Activated CD8-positive, alpha-beta memory T cell treated with anti-CD3 and anti-CD28 coated beads, Interleukin-2, amount 50 U/mL, for 24 hours (primary cell): ENCODE measurements around the gene HLX.

Source experiments
- DNase-seq: peaks from one replicate; pipeline ENCODE4 v3.0.0-alpha.2; 2020; ENCODE audit errors: extremely low read depth

Gene HLX

GRCh38 chr1:220896092-220896491 is 16.8 kb downstream of the HLX start:
- DNase-seq, result no peak

- no peak for DNase-seq
These were observed 21.6 kb downstream of the HLX start for GRCh38 chr1:220900842-220901241.

- no peak for DNase-seq
These were observed 22.6 kb downstream of the HLX start for GRCh38 chr1:220901881-220902280.

- no peak for DNase-seq
These were observed 23.7 kb downstream of the HLX start for GRCh38 chr1:220902916-220903315.

- no peak for DNase-seq
These were observed 25.6 kb downstream of the HLX start for GRCh38 chr1:220904876-220905275.

- DNase-seq, result no peak
These were observed 26.7 kb downstream of the HLX start for GRCh38 chr1:220905650-220906560.

GRCh38 chr1:220906561-220907334 is 27.5 kb downstream of the HLX start:
- no peak for DNase-seq

- DNase-seq, result no peak
These were observed 29.5 kb downstream of the HLX start for GRCh38 chr1:220908757-220909156.

- DNase-seq, result no peak
These were observed 30.8 kb downstream of the HLX start for GRCh38 chr1:220910021-220910420.

- DNase-seq, result no peak
These were observed 35.3 kb downstream of the HLX start for GRCh38 chr1:220914283-220915116.

- DNase-seq, result no peak
These were observed 35.8 kb downstream of the HLX start for GRCh38 chr1:220915117-220915440.

GRCh38 chr1:220915954-220916353 is 36.7 kb downstream of the HLX start:
- no peak for DNase-seq

- DNase-seq, result no peak
These were observed 37.9 kb downstream of the HLX start for GRCh38 chr1:220917101-220917500.

- no peak for DNase-seq
These were observed 38.4 kb downstream of the HLX start for GRCh38 chr1:220917535-220918209.

GRCh38 chr1:220918285-220918951 is 39.2 kb downstream of the HLX start:
- DNase-seq, result no peak

GRCh38 chr1:220920967-220921366 is 41.7 kb downstream of the HLX start:
- DNase-seq, result no peak

GRCh38 chr1:220921498-220921897 is 42.3 kb downstream of the HLX start:
- DNase-seq, result no peak

GRCh38 chr1:220921971-220922635 is 42.9 kb downstream of the HLX start:
- no peak for DNase-seq

GRCh38 chr1:220922951-220923350 is 43.7 kb downstream of the HLX start:
- DNase-seq, result no peak

- DNase-seq, result no peak
These were observed 45.2 kb downstream of the HLX start for GRCh38 chr1:220924331-220924970.
